GM23338 (cell line): ENCODE data around the gene ADAM17. TPM values are rescaled to one million over a fixed set of nuclear protein-coding genes. Genes with fewer than 3 reads are reported as not detected.

Experiments
- ATAC-seq: fragments of 200-7000 bp; cut with Tn5 transposase; 3 replicates; pipeline ENCODE4 v1.9.1; 2020
- DNase-seq: peaks from one replicate; pipeline ENCODE4 v3.0.0-alpha.2; 2015; ENCODE audit warnings: low spot score
- H2AFZ ChIP-seq: fragments of 200-600 bp; sonication (generic); 2 replicates; pipeline ENCODE4 v1.8.0; 2016; ENCODE audit warnings: antibody characterized with exemption, mild to moderate bottlenecking, moderate library complexity
- H3F3A ChIP-seq: fragments of 200-600 bp; sonication (generic); replicated peaks from 2 replicates; pipeline ENCODE4 v1.8.0; 2017; ENCODE audit warnings: antibody characterized with exemption, mixed run types, low read depth
- H3K27ac ChIP-seq: fragments of 200-600 bp; sonication (generic); 2 replicates; pipeline ENCODE4 v1.6.1; 2016; ENCODE audit warnings: low read depth
- H3K27me3 ChIP-seq: fragments of 200-600 bp; sonication (generic); 2 replicates; pipeline ENCODE4 v1.8.0; 2016; ENCODE audit warnings: mild to moderate bottlenecking, mixed run types, moderate library complexity; ENCODE audit not compliant: insufficient read depth
- H3K36me3 ChIP-seq: fragments of 200-600 bp; sonication (generic); 2 replicates; pipeline ENCODE4 v1.8.0; 2016; ENCODE audit warnings: mild to moderate bottlenecking; ENCODE audit not compliant: insufficient read depth
- H3K4me1 ChIP-seq: fragments of 200-600 bp; sonication (generic); 2 replicates; pipeline ENCODE4 v1.8.0; 2016; ENCODE audit warnings: mild to moderate bottlenecking, moderate library complexity; ENCODE audit not compliant: insufficient read depth
- H3K4me2 ChIP-seq: fragments of 200-600 bp; sonication (generic); 2 replicates; pipeline ENCODE4 v1.7.1; 2017; ENCODE audit warnings: mixed run types
- H3K4me3 ChIP-seq: fragments of 200-600 bp; sonication (generic); 2 replicates; pipeline ENCODE4 v1.6.1; 2016; ENCODE audit warnings: mixed run types
- H3K79me2 ChIP-seq: fragments of 200-600 bp; sonication (generic); replicated peaks from 2 replicates; pipeline ENCODE4 v1.8.0; 2017; ENCODE audit warnings: mild to moderate bottlenecking; ENCODE audit not compliant: insufficient read depth
- H3K9me2 ChIP-seq: fragments of 200-600 bp; sonication (generic); 2 replicates; pipeline ENCODE4 v1.8.0; 2017; ENCODE audit not compliant: insufficient read depth
- H4K20me1 ChIP-seq: fragments of 200-600 bp; sonication (generic); replicated peaks from 2 replicates; pipeline ENCODE4 v1.8.0; 2017; ENCODE audit warnings: mild to moderate bottlenecking; ENCODE audit not compliant: insufficient read depth
- H3K27ac Mint-ChIP-seq: 2 replicates; pipeline ENCODE4 v1.8.0; 2020; ENCODE audit warnings: inconsistent platforms, mild to moderate bottlenecking, moderate library complexity, mixed read lengths
- H3K27me3 Mint-ChIP-seq: 3 replicates; pipeline ENCODE4 v1.8.0; 2022; ENCODE audit warnings: low read depth, mild to moderate bottlenecking, moderate library complexity, mixed read lengths, inconsistent platforms; ENCODE audit not compliant: insufficient read depth, poor library complexity
- H3K36me3 Mint-ChIP-seq: 3 replicates; pipeline ENCODE4 v1.8.0; 2021; ENCODE audit warnings: low read depth, mild to moderate bottlenecking, inconsistent platforms, moderate library complexity, mixed read lengths
- H3K4me1 Mint-ChIP-seq: 3 replicates; pipeline ENCODE4 v1.8.0; 2020; ENCODE audit warnings: mild to moderate bottlenecking, inconsistent platforms, mixed read lengths
- H3K4me3 Mint-ChIP-seq: 3 replicates; pipeline ENCODE4 v1.8.0; 2021; ENCODE audit warnings: moderate library complexity, mild to moderate bottlenecking, inconsistent platforms, mixed read lengths
- H3K9me3 Mint-ChIP-seq: 3 replicates; pipeline ENCODE4 v1.8.0; 2020; ENCODE audit warnings: moderate library complexity, mild to moderate bottlenecking, inconsistent platforms, mixed read lengths
- CREB1 ChIP-seq: fragments of 250-450 bp; sonication (Bioruptor Pico); IDR thresholded peaks from 2 replicates; pipeline ENCODE4 v1.5.0; 2020; ENCODE audit warnings: low read depth, mild to moderate bottlenecking, moderate library complexity
- EZH2 ChIP-seq: fragments of 200-600 bp; sonication (generic); IDR thresholded peaks from one replicate; pipeline ENCODE4 v1.8.0; 2017; ENCODE audit warnings: antibody characterized with exemption, mild to moderate bottlenecking, low read depth; ENCODE audit not compliant: unreplicated experiment
- NANOG ChIP-seq: IDR thresholded peaks from 2 replicates; pipeline ENCODE4 v1.6.1; 2016; ENCODE audit warnings: antibody characterized with exemption, borderline replicate concordance
- POLR2AphosphoS5 ChIP-seq: IDR thresholded peaks from 2 replicates; pipeline ENCODE4 v1.6.1; 2016; ENCODE audit warnings: antibody characterized with exemption, low read depth
- STAT1 ChIP-seq: IDR thresholded peaks from one replicate; pipeline ENCODE4 v1.6.1; 2016; ENCODE audit warnings: antibody characterized with exemption; ENCODE audit not compliant: unreplicated experiment
- ZNF114 ChIP-seq: fragments of 250-450 bp; sonication (Bioruptor Pico); IDR thresholded peaks from 2 replicates; pipeline ENCODE4 v1.5.0; 2020; ENCODE audit warnings: mild to moderate bottlenecking, moderate library complexity
- ZNF331 ChIP-seq: fragments of 250-450 bp; sonication (Bioruptor Pico); IDR thresholded peaks from 2 replicates; pipeline ENCODE4 v1.5.0; 2020; ENCODE audit warnings: low read depth, mild to moderate bottlenecking, moderate library complexity
- polyA plus RNA-seq: library from polyadenylated mRNA; unstranded; fragments of >200 nt; fragmentation: Nextera tagmentation; extraction: Ambion mirVana; gene quantifications from 2 replicates; pipeline ENCODE4 v1.2.1, GENCODE V29; 2016
- total RNA-seq: library from RNA; depleted of rRNA; stranded (reverse); fragments of >200 nt; shearing (Covaris generic); gene quantifications from 2 replicates; pipeline ENCODE4 v1.2.3, GENCODE V29; 2014
- TF ChIP-seq, protein P1 (sequence below): IDR thresholded peaks from one replicate; pipeline ENCODE4 v1.6.1; 2018; ENCODE audit warnings: antibody characterized with exemption; ENCODE audit not compliant: unreplicated experiment
- TF ChIP-seq, protein P2 (sequence below): IDR thresholded peaks from 2 replicates; pipeline ENCODE4 v1.6.1; 2016; ENCODE audit warnings: antibody characterized with exemption
- TF ChIP-seq, protein P3 (sequence below): fragments of 250-450 bp; sonication (Bioruptor Pico); IDR thresholded peaks from 2 replicates; pipeline ENCODE4 v1.5.0; 2020; ENCODE audit warnings: mild to moderate bottlenecking, moderate library complexity

The ADAM17 gene
- total and polyA plus RNA-seq, 2 experiments from 2014 or later = 8.3 to 23.5 TPM

DNA sequence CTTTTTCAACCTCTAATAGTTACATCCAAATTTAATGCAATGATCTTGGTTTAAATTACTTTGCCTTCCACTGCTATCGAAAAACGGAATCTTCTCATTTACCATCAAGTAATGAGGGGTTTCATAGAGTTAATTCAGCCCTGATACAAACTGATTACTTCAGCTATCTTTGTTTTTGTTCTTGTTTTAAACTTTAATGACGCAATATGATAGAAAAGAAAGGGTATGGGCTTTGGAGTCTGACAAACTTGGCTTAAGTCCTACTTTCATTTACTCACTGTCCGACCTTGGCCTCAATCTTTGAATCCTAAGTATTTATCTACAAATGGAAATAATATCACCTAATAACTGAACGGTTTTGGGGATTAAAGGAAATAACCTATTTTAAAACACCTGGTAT, 16.1 kb downstream of the ADAM17 start:
- H3K9me3 Mint-ChIP-seq = no peaks in the 10 kb centered on the region
- no peak overlapping the region for H3K27ac ChIP-seq
- no peak for TF ChIP-seq NANOG
- no peak for DNase-seq
- no peaks in the 10 kb centered on the region for H3K27me3 Mint-ChIP-seq
- no peaks in the 10 kb centered on the region for H3K27me3 ChIP-seq
- no peaks in the 10 kb centered on the region for H3F3A ChIP-seq
- no peak overlapping the region for H3K27ac Mint-ChIP-seq
- no peaks in the 10 kb centered on the region; the same call in 2 of the 3 replicates for H3K36me3 Mint-ChIP-seq
- H4K20me1 ChIP-seq = no peaks in the 10 kb centered on the region; the same call in 1 of the 2 replicates
- no peaks in the 10 kb centered on the region for H3K36me3 ChIP-seq
- H3K4me3 Mint-ChIP-seq = no peak overlapping the region
- peaks cover 29% of the 10 kb centered on the region for H3K79me2 ChIP-seq
- H2AFZ ChIP-seq = no peak overlapping the region
- no peak for ATAC-seq
- H3K4me1 Mint-ChIP-seq = no peaks in the 10 kb centered on the region; the same call in 2 of the 3 replicates
- no peak overlapping the region for H3K4me3 ChIP-seq
- H3K4me2 ChIP-seq = no peak overlapping the region
- H3K4me1 ChIP-seq = no peaks in the 10 kb centered on the region
- no peaks in the 10 kb centered on the region for H3K9me2 ChIP-seq

DNA sequence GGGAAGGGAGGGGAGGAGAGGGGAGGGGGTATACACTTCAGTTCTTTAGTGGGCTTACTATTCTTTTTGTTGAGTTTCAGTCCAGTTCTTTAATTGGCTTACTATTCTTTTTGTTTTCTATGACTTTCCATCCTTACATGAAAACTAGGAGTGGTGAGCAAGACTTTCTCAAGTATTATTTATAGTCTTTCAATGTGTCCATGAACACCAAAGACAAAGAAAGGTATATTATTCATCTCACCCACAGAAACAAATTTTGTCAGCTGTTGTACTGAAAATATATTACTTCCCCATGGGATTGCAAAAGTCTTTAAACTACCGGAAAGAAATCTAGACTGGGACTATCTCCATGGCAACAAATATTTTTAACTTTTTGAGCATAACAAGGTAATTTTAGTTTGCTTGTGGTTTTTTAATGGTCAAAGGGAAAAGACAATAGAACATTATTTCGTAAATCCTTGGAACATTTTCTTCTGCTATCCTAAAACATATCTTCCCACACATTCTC, 17.6 kb downstream of the ADAM17 start:
- no peak overlapping the region for H3K27ac ChIP-seq
- no peak for ATAC-seq
- H2AFZ ChIP-seq = no peak overlapping the region
- H3K4me3 ChIP-seq = no peak overlapping the region
- H3K27me3 ChIP-seq = no peaks in the 10 kb centered on the region
- H3K36me3 ChIP-seq = no peaks in the 10 kb centered on the region
- H4K20me1 ChIP-seq = no peaks in the 10 kb centered on the region; the same call in 1 of the 2 replicates
- no peak overlapping the region for H3K4me2 ChIP-seq
- DNase-seq = no peak
- Mint-ChIP-seq H3K4me1 (no peaks in the 10 kb centered on the region; the same call in 2 of the 3 replicates), H3K9me3 (no peaks in the 10 kb centered on the region), H3K4me3 (no peak overlapping the region), H3K27ac (no peak overlapping the region), H3K36me3 (no peaks in the 10 kb centered on the region; the same call in 2 of the 3 replicates), H3K27me3 (no peaks in the 10 kb centered on the region)
- H3F3A ChIP-seq = no peaks in the 10 kb centered on the region
- no peaks in the 10 kb centered on the region for H3K9me2 ChIP-seq
- no peaks in the 10 kb centered on the region for H3K4me1 ChIP-seq
- peaks cover 17% of the 10 kb centered on the region; the same call in 1 of the 2 replicates for H3K79me2 ChIP-seq
- TF ChIP-seq, protein P1, sequence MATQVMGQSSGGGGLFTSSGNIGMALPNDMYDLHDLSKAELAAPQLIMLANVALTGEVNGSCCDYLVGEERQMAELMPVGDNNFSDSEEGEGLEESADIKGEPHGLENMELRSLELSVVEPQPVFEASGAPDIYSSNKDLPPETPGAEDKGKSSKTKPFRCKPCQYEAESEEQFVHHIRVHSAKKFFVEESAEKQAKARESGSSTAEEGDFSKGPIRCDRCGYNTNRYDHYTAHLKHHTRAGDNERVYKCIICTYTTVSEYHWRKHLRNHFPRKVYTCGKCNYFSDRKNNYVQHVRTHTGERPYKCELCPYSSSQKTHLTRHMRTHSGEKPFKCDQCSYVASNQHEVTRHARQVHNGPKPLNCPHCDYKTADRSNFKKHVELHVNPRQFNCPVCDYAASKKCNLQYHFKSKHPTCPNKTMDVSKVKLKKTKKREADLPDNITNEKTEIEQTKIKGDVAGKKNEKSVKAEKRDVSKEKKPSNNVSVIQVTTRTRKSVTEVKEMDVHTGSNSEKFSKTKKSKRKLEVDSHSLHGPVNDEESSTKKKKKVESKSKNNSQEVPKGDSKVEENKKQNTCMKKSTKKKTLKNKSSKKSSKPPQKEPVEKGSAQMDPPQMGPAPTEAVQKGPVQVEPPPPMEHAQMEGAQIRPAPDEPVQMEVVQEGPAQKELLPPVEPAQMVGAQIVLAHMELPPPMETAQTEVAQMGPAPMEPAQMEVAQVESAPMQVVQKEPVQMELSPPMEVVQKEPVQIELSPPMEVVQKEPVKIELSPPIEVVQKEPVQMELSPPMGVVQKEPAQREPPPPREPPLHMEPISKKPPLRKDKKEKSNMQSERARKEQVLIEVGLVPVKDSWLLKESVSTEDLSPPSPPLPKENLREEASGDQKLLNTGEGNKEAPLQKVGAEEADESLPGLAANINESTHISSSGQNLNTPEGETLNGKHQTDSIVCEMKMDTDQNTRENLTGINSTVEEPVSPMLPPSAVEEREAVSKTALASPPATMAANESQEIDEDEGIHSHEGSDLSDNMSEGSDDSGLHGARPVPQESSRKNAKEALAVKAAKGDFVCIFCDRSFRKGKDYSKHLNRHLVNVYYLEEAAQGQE = no peak
- TF ChIP-seq, protein P2, sequence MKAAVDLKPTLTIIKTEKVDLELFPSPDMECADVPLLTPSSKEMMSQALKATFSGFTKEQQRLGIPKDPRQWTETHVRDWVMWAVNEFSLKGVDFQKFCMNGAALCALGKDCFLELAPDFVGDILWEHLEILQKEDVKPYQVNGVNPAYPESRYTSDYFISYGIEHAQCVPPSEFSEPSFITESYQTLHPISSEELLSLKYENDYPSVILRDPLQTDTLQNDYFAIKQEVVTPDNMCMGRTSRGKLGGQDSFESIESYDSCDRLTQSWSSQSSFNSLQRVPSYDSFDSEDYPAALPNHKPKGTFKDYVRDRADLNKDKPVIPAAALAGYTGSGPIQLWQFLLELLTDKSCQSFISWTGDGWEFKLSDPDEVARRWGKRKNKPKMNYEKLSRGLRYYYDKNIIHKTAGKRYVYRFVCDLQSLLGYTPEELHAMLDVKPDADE = no peak
- TF ChIP-seq, protein P3, sequence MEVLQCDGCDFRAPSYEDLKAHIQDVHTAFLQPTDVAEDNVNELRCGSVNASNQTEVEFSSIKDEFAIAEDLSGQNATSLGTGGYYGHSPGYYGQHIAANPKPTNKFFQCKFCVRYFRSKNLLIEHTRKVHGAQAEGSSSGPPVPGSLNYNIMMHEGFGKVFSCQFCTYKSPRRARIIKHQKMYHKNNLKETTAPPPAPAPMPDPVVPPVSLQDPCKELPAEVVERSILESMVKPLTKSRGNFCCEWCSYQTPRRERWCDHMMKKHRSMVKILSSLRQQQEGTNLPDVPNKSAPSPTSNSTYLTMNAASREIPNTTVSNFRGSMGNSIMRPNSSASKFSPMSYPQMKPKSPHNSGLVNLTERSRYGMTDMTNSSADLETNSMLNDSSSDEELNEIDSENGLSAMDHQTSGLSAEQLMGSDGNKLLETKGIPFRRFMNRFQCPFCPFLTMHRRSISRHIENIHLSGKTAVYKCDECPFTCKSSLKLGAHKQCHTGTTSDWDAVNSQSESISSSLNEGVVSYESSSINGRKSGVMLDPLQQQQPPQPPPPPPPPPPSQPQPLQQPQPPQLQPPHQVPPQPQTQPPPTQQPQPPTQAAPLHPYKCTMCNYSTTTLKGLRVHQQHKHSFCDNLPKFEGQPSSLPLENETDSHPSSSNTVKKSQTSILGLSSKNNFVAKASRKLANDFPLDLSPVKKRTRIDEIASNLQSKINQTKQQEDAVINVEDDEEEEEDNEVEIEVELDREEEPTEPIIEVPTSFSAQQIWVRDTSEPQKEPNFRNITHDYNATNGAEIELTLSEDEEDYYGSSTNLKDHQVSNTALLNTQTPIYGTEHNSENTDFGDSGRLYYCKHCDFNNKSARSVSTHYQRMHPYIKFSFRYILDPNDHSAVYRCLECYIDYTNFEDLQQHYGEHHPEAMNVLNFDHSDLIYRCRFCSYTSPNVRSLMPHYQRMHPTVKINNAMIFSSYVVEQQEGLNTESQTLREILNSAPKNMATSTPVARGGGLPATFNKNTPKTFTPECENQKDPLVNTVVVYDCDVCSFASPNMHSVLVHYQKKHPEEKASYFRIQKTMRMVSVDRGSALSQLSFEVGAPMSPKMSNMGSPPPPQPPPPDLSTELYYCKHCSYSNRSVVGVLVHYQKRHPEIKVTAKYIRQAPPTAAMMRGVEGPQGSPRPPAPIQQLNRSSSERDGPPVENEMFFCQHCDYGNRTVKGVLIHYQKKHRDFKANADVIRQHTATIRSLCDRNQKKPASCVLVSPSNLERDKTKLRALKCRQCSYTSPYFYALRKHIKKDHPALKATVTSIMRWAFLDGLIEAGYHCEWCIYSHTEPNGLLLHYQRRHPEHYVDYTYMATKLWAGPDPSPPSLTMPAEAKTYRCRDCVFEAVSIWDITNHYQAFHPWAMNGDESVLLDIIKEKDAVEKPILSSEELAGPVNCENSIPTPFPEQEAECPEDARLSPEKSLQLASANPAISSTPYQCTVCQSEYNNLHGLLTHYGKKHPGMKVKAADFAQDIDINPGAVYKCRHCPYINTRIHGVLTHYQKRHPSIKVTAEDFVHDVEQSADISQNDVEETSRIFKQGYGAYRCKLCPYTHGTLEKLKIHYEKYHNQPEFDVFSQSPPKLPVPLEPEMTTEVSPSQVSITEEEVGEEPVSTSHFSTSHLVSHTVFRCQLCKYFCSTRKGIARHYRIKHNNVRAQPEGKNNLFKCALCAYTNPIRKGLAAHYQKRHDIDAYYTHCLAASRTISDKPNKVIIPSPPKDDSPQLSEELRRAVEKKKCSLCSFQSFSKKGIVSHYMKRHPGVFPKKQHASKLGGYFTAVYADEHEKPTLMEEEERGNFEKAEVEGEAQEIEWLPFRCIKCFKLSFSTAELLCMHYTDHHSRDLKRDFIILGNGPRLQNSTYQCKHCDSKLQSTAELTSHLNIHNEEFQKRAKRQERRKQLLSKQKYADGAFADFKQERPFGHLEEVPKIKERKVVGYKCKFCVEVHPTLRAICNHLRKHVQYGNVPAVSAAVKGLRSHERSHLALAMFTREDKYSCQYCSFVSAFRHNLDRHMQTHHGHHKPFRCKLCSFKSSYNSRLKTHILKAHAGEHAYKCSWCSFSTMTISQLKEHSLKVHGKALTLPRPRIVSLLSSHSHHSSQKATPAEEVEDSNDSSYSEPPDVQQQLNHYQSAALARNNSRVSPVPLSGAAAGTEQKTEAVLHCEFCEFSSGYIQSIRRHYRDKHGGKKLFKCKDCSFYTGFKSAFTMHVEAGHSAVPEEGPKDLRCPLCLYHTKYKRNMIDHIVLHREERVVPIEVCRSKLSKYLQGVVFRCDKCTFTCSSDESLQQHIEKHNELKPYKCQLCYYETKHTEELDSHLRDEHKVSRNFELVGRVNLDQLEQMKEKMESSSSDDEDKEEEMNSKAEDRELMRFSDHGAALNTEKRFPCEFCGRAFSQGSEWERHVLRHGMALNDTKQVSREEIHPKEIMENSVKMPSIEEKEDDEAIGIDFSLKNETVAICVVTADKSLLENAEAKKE = no peak
- no peak for TF ChIP-seq ZNF331
- TF ChIP-seq CREB1 (CRISPR knock-in tag) = no peak
- no peak for TF ChIP-seq POLR2AphosphoS5
- no peak for TF ChIP-seq EZH2
- TF ChIP-seq STAT1 = no peak
- no peak for TF ChIP-seq ZNF114 (CRISPR knock-in tag)
- no peak for TF ChIP-seq NANOG
